ENCODE data around the gene CCDC17. TPM values are rescaled to one million over a fixed set of nuclear protein-coding genes. Genes with fewer than 3 reads are reported as not detected.

The CCDC17 gene
- total RNA-seq, 1 experiment from 2014 or later: 2.2 TPM

DNA sequence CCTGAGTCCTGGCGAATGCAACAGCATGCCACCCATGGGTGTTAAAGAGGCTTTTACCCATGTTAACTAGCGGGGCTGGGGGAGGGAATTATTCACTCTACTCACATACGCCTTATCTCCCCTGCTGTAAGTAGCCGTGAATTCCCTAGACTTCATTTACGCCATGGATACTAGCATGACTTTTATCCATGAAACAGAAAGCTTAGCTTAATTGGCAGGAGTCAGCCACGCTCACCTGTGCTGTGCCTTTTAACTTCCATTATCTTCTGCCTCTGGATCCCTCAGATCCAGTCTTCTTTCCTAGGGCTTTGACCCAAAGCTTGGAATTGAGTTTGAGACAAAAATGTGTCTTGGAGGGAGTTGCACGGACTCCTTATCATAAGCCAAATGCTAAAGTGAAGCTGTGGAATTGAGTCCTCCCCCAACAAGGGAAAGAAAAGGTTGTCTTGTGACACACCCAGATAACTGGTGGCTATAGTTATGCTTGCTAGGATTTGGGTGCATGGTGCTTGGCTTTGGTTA, 49.7 kb downstream of the CCDC17 start:
- intact Hi-C loops (cut with micrococcal nuclease; ENCODE audit: unreplicated experiment): no loop called here
- H3K27ac ChIP-seq (ENCODE audit: low read length): no peak overlapping the region
- no peaks in the 10 kb centered on the region for H3K4me1 ChIP-seq (ENCODE audit: control insufficient read depth, insufficient read depth, low read length)
- no peak overlapping the region for H3K4me3 ChIP-seq (ENCODE audit: low read depth in 2 of 2, low read length in 2 of 2)
- ATAC-seq: no peak
- in situ Hi-C loops (cut with HindIII; ENCODE audit: low pct_unique_long_range_greater_than_20kb, low sequenced_read_pairs): no loop called here
- H3K36me3 ChIP-seq (ENCODE audit: control insufficient read depth, insufficient read depth, low read length): 0 out of 2 replicates have a peak, but pooled peaks cover 5% of the 10 kb centered on the region
- CTCF ChIA-PET: no interaction called here
- TF ChIP-seq TCF7L2 (IDR thresholded peaks at IDR 0.05; ENCODE audit: low read depth, low read length): no peak
- TF ChIP-seq, protein P1, sequence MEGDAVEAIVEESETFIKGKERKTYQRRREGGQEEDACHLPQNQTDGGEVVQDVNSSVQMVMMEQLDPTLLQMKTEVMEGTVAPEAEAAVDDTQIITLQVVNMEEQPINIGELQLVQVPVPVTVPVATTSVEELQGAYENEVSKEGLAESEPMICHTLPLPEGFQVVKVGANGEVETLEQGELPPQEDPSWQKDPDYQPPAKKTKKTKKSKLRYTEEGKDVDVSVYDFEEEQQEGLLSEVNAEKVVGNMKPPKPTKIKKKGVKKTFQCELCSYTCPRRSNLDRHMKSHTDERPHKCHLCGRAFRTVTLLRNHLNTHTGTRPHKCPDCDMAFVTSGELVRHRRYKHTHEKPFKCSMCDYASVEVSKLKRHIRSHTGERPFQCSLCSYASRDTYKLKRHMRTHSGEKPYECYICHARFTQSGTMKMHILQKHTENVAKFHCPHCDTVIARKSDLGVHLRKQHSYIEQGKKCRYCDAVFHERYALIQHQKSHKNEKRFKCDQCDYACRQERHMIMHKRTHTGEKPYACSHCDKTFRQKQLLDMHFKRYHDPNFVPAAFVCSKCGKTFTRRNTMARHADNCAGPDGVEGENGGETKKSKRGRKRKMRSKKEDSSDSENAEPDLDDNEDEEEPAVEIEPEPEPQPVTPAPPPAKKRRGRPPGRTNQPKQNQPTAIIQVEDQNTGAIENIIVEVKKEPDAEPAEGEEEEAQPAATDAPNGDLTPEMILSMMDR (IDR thresholded peaks at IDR 0.05): no peak
- no peak for TF ChIP-seq SIN3A (IDR thresholded peaks at IDR 0.05; ENCODE audit: borderline replicate concordance, insufficient read depth, low read depth, low read length)
- TF ChIP-seq, protein P2, sequence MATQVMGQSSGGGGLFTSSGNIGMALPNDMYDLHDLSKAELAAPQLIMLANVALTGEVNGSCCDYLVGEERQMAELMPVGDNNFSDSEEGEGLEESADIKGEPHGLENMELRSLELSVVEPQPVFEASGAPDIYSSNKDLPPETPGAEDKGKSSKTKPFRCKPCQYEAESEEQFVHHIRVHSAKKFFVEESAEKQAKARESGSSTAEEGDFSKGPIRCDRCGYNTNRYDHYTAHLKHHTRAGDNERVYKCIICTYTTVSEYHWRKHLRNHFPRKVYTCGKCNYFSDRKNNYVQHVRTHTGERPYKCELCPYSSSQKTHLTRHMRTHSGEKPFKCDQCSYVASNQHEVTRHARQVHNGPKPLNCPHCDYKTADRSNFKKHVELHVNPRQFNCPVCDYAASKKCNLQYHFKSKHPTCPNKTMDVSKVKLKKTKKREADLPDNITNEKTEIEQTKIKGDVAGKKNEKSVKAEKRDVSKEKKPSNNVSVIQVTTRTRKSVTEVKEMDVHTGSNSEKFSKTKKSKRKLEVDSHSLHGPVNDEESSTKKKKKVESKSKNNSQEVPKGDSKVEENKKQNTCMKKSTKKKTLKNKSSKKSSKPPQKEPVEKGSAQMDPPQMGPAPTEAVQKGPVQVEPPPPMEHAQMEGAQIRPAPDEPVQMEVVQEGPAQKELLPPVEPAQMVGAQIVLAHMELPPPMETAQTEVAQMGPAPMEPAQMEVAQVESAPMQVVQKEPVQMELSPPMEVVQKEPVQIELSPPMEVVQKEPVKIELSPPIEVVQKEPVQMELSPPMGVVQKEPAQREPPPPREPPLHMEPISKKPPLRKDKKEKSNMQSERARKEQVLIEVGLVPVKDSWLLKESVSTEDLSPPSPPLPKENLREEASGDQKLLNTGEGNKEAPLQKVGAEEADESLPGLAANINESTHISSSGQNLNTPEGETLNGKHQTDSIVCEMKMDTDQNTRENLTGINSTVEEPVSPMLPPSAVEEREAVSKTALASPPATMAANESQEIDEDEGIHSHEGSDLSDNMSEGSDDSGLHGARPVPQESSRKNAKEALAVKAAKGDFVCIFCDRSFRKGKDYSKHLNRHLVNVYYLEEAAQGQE (IDR thresholded peaks at IDR 0.05; ENCODE audit: insufficient read depth in 1 of 2, low read depth in 2 of 2, low read length in 1 of 2): no peak
- TF ChIP-seq POLR2AphosphoS5 (IDR thresholded peaks at IDR 0.05; ENCODE audit: low read depth, low read length): no peak
- no TSS peak for BruUV-seq (replicated peaks)
- POLR2A ChIA-PET: no interaction called here
- DNase-seq (ENCODE audit: low read depth, low spot score): no peak
- H3K9me3 ChIP-seq (ENCODE audit: control insufficient read depth, insufficient read depth, low read depth, low read length): no peaks in the 10 kb centered on the region
- H3K27me3 ChIP-seq (ENCODE audit: control insufficient read depth, insufficient read depth, low read length): no peaks in the 10 kb centered on the region

DNA sequence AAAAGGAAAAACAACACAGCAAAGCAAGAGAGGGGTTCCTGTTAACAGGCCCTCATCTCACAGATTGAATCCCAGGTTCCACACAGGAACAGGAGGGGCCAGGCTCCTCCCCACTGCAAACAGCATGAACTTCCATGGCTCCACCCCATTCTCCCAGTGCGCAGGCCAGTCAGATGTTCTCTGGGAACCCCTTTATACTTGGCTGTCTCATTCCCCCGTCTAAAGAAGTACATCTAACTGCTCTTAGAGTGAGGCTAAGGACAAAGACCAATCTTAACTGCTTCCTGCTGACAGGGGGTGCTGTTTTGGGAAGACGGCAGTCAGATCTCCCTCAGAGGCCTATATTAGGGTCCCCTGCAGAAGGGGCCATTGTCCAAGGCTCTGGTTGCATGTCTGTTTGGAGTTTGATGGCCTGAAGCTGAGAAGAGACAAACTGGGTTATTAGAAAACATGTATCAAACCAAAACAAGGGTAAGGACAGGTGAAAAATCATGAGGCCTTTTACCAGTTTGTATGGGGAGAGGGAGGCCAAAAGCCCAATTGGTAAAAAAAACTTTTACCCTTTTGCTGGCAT, 50.5 kb downstream of the CCDC17 start:
- Histone ChIP-seq H3K4me1 (ENCODE audit: control insufficient read depth, insufficient read depth, low read length) (no peaks in the 10 kb centered on the region), H3K9me3 (ENCODE audit: control insufficient read depth, insufficient read depth, low read depth, low read length) (no peaks in the 10 kb centered on the region), H3K27ac (ENCODE audit: low read length) (no peak overlapping the region), H3K36me3 (ENCODE audit: control insufficient read depth, insufficient read depth, low read length) (peaks cover 5% of the 10 kb centered on the region; the same call in 1 of the 2 replicates), H3K4me3 (ENCODE audit: low read depth in 2 of 2, low read length in 2 of 2) (no peak overlapping the region), H3K27me3 (ENCODE audit: control insufficient read depth, insufficient read depth, low read length) (no peaks in the 10 kb centered on the region)
- in situ Hi-C loops (cut with HindIII; ENCODE audit: low pct_unique_long_range_greater_than_20kb, low sequenced_read_pairs) (no loop called here), intact Hi-C loops (cut with micrococcal nuclease; ENCODE audit: unreplicated experiment) (no loop called here)
- TF ChIP-seq TCF7L2 (IDR thresholded peaks at IDR 0.05; ENCODE audit: low read depth, low read length): no peak
- no peak for TF ChIP-seq POLR2AphosphoS5 (IDR thresholded peaks at IDR 0.05; ENCODE audit: low read depth, low read length)
- TF ChIP-seq SIN3A (IDR thresholded peaks at IDR 0.05; ENCODE audit: borderline replicate concordance, insufficient read depth, low read depth, low read length): no peak
- TF ChIP-seq, protein P2 (IDR thresholded peaks at IDR 0.05; ENCODE audit: insufficient read depth in 1 of 2, low read depth in 2 of 2, low read length in 1 of 2): no peak
- TF ChIP-seq, protein P1 (IDR thresholded peaks at IDR 0.05): no peak
- no TSS peak for BruUV-seq (replicated peaks)
- POLR2A ChIA-PET: no interaction called here
- no peak for DNase-seq (ENCODE audit: low read depth, low spot score)
- CTCF ChIA-PET: no interaction called here
- no peak for ATAC-seq
